GM12892 (cell line): ENCODE data around the gene TFPI2.
"Not testable (repeated sequence)": the region's sequence is repeated elsewhere in the genome, so short reads cannot be mapped to it uniquely, and the experiment has no call there.

ENCODE experiments used
- DNase-seq: peaks from one replicate; pipeline ENCODE4 v3.0.0; 2011; ENCODE audit not compliant: insufficient read length
- FAIRE-seq: peaks from 2 replicates; lab custom pipeline; 2011; peaks lifted over from hg19 to GRCh38; lab: Jason Lieb, UNC
- POLR2A ChIP-seq: IDR thresholded peaks from 2 replicates; pipeline ENCODE4 v1.6.1; 2011; ENCODE audit warnings: low read depth, low read length, control low read depth
- POLR2AphosphoS5 ChIP-seq: IDR thresholded peaks from 2 replicates; pipeline ENCODE4 v1.6.1; 2011; ENCODE audit warnings: low read depth, low read length, control low read depth
- TAF1 ChIP-seq: IDR thresholded peaks from 2 replicates; pipeline ENCODE4 v1.6.1; 2011; ENCODE audit warnings: low read depth, mild to moderate bottlenecking, control low read depth, low read length, borderline replicate concordance

Gene TFPI2

DNA sequence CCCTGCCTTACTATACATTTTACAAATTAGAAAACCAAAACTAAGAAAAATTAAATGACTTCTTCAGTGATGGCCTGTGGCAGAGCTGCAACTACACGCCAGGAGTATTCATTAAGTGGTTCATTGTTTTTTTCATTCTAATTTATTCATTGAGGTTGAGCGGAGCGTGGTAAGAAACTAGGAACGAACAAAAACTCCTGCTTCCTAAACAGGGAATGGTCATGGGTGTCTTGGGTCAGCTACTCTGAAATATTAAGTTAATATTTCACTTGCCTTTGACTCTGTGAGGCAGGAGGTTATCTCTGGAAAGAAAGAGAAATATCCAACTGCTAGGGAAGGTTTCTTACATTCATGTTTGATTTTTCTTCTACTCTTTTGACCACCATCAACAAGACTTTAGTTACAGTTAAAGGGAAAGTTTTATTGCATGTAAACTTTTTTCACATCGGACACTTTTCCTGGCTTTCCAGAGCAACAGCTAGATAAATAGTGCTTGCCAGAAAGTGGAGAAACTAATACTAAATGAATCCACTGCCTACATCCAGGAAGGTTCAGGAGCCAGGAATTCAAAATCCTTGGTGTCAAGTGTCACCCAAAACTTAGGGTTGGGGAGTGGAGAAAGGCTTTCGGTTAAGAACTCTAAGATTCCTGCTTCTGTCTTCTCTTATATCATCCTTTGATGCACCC lies 30.1 kb upstream of the TFPI2 start:
- DNase-seq (no peak), FAIRE-seq (no peak)
- TF ChIP-seq POLR2AphosphoS5 = no peak
- TF ChIP-seq POLR2A = no peak
- TF ChIP-seq TAF1 = no peak

DNA sequence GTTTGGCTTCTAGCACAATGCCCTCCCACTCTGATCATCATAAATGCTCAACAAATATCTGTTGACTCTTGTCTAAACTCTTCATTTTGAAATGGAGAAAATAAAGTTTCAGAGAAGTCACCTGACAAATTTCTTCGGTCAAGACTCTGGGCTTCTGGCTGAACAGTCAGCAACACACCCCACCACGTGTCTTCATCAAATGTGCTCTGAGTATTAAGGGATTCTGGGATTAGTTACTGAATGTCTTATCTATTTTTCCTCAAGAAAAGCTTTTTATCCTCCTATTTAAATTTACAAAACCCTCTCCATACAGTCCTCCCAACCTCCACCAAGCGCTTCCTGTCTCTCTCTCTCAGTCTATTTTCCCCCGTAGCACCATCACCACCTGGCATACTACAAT lies 25.8 kb upstream of the TFPI2 start:
- FAIRE-seq = peak; percentile 78
- not testable (repeated sequence) for DNase-seq

DNA sequence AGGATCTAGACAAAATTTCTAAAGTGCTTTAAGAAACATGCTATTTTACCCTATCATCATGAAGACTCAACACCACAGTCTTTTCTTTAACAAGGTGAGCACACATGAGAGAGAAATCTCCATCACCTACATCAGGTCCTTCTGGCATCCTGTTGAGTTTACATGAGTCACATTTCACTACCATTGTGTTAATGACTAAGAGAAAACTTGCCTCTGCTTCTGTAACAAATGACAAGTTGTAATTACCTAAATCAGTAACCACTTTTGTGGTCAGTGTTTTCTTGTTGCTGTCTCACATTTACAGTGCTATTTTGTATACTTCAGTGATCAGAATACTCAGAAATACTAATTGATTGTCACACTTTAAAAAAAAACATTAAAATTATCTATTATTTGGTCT lies 25.3 kb upstream of the TFPI2 start:
- not testable (repeated sequence) for FAIRE-seq, DNase-seq

DNA sequence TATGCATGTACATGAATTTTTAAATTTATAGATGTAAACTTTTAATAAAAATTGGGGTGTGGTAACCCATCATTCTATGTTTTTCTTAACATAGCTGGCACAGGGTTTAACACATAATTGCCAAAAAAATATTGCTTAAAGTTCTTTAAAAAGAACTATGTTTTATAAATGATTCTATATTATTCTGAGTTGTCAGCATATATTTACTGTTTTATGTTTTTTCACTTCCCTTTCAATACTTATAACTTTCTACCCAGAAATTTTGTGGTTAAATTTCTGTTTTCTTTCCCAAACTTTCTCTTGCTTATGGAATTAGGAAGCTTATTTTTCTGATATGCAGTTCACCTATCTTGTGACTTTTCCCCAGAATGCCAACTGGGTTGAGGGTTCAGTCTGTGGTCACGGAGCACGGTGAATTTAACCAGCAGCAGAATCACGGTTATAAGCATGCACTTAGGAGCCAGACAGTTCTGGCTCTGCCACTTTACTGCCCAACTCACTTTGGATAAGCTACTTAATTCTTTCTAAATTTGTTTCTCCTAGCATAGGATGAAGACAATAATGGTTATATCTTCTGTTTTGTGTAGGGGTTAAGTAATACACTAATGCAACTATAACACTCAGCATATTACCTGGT lies 24.8 kb upstream of the TFPI2 start:
- not testable (repeated sequence) for DNase-seq
- peak; percentile 68 for FAIRE-seq

DNA sequence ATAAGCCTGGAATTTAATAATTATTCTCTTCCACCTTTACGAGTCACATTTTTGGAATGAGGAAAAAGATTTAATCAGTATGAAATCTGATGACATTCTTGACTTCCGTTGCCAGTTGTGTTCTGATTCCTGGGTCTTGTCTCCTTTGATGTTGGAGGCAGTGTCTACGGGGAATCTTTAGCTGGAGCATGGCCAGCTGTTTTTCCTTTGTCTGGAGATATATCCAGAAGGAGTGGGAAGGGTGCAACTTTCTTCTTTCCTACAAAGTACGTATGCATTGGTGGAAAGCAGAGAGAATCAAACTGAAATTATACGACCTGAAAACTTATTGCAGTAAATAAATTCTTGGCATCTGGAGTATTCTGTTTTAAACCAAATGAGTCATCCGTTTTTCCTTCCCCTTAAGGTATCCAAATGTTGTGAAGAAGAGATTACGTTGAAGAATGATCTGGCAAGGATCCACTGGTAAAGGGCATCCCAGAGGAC lies 24.1 kb upstream of the TFPI2 start:
- DNase-seq (no peak), FAIRE-seq (no peak)
- TF ChIP-seq TAF1 (no peak), POLR2A (no peak), POLR2AphosphoS5 (no peak)

DNA sequence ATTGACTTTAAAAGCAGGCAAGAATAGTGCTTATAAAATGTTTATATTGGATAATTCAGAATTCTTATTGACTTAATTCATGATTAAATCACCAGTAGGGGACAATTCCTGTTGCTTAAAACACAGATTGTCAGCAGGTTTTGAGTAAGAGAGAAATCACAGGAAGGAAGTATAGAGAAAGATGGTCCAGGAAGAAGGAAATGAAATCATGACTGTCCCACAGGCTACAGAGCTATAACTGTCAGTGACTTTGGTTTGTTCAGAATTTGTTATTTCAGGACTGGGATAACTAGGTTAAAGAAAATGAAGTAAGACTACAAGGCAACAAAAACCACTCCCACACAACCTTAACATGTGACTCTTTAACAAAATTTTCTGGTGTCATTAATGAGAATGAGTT lies 22.6 kb upstream of the TFPI2 start:
- no peak for FAIRE-seq
- DNase-seq = no peak
- TF ChIP-seq TAF1 = no peak

DNA sequence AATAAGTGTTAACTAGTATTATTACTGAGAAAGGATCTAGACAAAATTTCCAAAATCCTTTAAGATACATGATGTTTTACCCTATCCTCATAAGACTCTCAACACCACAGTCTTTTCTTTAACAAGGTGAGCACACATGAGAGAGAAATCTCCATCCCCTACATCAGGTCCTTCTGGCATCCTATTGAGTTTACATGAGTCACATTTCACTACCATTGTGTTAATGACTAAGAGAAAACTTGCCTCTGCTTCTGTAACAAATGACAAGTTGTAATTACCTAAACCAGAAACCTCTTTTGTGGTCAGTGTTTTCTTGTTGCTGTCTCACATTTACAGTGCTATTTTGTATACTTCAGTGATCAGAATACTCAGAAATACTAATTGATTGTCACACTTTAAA lies 21.1 kb upstream of the TFPI2 start:
- FAIRE-seq, DNase-seq: not testable (repeated sequence)

DNA sequence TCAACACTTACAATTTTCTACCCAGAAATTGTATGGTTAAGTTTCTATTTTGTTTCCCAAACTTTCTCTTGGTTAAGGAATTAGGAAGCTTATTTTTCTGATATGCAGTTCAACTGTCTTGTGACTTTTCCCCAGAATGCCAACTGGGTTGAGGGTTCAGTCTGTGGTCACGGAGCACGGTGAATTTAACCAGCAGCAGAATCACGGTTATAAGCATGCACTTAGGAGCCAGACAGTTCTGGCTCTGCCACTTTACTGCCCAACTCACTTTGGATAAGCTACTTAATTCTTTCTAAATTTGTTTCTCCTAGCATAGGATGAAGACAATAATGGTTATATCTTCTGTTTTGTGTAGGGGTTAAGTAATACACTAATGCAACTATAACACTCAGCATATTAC lies 20.7 kb upstream of the TFPI2 start:
- DNase-seq, FAIRE-seq: not testable (repeated sequence)

DNA sequence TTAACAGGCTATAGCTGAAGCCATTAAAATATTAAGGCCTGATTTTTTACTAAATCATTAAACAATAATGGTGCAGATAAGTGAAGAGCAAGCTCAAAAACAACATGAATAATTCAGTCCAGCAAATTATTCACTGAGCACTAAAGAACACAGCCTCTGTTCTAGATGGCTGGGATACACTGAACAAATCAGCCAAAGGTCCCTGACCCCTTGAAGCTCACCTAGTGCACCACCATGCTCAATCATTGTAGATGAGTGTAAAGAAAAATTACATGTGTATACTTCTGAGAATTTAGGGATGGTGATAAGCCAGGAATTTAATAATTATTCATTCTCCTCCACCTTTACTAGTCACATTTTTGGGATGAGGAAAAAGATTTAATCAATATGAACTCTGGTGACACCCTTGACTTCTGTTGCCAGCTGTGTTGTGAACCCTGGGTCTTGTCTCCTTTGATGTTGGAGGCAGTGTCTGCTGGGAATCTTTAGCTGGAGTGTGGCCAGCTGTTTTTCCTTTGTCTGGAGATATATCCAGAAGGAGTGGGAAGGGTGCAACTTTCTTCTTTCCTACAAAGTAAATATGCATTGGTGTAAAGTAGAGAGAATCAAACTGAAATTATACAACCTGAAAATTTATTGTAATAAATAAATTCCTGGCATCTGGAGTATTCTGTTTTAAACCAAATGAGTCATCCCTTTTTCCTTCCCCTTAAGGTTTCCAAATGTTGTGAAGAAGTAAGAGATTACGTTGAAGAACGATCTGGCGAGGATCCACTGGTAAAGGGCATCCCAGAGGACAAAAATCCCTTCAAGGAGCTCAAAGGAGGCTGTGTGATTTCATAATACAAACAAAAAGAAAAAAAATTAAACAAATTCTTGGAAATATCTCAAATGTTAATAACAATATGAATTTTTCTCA lies 19.8 kb upstream of the TFPI2 start:
- TF ChIP-seq POLR2AphosphoS5 (no peak), TAF1 (no peak), POLR2A (no peak)
- FAIRE-seq (no peak), DNase-seq (no peak)

DNA sequence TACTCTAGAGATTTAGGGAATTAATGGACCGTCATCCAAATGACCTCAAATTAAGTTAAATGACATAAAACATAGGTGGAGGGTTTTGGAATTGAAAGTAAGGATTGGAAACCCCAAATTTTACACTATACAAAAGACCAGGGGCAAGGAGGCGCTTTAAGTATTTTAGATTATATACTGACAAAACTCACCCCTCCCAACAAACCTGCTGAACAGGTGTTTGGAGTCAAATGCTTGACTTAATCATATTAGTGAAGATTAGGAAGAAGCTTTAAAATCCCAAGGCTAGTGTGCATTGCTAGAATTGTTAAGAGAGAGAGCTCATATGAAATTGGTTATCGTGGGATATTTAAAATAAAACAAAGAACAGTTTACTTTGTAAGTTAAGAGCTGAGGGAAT lies 15.7 kb upstream of the TFPI2 start, which contains the start of gene GNGT1:
Gene GNGT1 (plus strand): TSS at position 301 of the 400 bp plus-strand sequence. CDS start 180 bp downstream, outside the sequence.
- DNase-seq (no peak), FAIRE-seq (no peak)
- no peak for TF ChIP-seq POLR2A
- no peak for TF ChIP-seq TAF1
- no peak for TF ChIP-seq POLR2AphosphoS5

DNA sequence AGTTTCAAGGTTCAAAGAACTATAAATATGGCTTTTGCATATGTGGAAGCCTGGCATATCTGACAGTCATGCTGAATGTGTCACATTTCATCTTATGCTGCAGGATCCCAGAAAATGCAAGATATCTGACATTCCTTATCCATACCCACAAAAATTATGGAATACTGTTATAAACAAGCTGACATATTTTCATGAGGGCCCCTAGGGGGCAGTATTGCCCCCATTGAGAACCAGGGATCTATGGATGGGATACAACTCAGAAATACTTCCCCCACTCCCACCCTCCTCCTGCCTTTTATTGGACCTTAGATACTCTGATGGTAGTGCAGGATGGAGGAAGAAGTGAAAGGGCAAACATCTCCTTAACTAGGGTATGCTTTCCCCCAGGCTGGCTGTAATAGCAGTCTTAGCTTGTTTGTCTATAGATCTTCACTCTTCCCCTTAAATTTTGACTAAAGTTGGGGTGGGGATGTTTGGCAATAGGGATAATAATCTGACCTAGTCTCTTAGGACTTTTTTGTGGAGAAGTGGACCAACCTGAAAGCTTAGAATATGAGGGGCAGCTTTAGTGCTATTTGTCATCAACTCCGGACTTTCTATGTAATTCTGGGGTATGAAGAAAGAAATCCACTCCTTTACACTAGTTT lies 12.3 kb upstream of the TFPI2 start:
- TF ChIP-seq POLR2A (no peak), TAF1 (no peak), POLR2AphosphoS5 (no peak)
- no peak for DNase-seq
- FAIRE-seq = no peak

DNA sequence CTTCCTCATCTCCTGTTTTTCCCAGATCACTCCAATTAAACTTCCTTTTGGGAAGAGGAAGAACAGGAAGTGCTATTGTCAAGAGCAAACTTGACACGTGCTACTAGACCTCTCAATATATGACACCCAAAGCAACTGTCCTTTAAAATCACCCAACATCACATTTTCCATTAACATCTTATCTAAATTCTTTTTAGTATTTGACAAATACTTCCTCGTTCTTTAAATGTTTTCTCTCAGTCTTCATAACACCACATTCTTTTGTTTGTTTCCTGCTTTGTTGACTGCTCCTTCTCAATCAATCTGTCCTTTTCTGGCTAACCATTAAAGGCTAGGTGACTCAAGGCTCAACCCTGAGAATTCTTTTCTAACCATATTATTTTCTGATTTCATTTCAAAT lies 7.1 kb upstream of the TFPI2 start:
- FAIRE-seq (no peak), DNase-seq (no peak)
- no peak for TF ChIP-seq POLR2AphosphoS5
- TF ChIP-seq POLR2A = no peak
- no peak for TF ChIP-seq TAF1
